Measurements from ENCODE around the gene ZNF727. TPM values are rescaled to one million over a fixed set of nuclear protein-coding genes. Genes with fewer than 3 reads are reported as not detected.
"Not testable (repeated sequence)": the region's sequence is repeated elsewhere in the genome, so short reads cannot be mapped to it uniquely, and the experiment has no call there.

The ZNF727 gene
- total RNA-seq = 0.48 TPM

DNA sequence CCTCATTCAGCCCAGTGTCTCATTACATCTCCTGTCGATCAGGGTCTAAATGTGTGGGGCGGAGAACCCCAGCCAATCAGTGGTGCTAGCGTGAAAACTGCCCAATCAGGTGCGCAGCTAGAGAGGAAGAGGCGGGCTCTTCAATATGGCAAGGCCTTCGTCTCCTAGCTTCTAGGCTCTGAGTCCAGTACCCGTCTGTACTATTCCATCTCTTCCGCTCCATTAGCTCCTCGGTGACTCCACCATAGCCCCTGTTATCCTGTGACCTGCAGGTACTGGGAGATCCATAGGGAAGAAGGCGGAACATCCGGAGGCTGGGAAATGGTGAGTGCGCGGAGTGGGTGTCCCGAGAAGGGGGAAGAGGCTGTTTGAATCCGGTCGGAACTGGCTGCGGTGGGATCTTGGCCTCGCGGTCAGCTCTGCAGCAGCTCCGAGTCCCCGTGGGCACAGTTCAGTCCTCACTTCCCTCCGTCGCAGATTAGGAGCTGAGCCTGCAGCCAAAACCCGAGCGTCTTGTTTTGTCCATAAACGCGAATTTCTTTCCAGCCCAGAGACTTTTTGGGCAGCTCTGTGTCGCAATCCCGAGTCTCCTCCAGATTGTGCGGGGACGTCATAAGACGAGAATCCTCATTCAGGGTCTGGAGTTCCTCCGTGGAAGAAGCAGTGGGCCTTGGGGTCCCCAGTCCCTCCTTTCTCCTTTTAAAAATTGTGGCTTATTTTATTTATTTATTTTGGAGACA, at the start of gene ZNF727:
Gene ZNF727, plus strand, starts transcription at position 134 of the 740 bp plus-strand sequence. Its CDS starts 188 bp downstream, at position 322.
- ATAC-seq = peak; percentile 80

DNA sequence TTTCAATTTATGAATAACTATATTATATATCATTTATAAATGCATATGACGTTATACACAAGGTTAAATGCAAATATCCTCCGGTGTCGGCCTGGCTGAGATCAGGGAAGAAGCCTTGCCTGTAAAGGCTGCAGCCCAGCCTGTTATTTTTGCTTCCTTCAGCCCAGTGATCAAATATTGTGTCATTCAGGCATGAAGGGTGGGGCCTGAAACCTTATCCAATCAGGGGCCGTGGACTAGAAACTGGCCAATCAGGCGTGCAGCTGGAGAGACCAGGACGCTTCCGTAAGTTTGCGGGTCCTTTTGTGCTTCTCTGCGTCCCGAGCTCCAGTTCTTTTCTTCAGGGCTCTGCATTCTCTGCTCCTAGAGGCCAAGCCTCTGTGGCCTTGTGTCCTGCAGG, 46.7 kb upstream of the ZNF727 start, which contains the start of gene ZNF722:
Gene ZNF722, plus strand, starts transcription at position 301 of the 400 bp plus-strand sequence. CDS start 113 bp downstream, outside the sequence.
- no peak for ATAC-seq

- ATAC-seq = not testable (repeated sequence)
Observed at GRCh38 chr7:64015496-64015895, 29.7 kb upstream of the ZNF727 start.

DNA sequence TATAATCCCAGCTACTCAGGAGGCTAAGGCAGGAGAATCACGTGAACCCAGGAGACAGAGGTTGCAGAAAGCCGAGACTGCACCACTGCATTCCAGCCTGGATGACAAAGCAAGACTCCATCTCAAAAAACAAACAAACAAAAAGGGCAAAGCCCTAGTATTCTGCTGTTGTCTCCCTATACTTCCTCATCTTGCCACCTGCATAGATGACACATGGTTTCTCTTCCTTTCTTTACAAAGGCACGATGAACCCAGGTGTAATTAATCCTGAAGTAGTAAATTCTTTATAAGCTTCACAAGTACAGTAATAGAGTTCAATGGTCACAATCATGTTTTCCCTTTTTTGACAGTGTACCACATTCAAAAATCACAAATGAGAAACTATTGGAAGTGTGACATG, 9.8 kb upstream of the ZNF727 start:
- ATAC-seq = no peak

DNA sequence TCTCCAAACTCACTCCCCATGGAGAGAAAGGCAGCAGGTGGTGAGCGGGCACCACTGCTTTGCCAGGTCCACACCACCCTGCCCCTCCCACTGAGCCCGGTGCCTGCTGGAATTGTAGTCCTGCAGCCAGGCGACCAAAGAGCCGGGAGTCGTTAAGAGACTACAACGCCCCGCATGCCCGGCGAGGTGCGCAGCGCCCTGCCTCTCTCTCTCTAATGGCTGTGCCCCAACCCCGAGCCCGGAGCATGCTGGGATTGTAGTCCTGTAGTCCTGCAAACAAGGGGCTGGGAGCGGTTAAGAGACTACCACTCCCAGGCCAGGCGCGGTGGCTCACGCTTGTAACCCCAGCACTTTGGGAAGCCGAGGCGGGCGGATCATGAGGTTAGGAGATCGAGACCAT, 8.1 kb upstream of the ZNF727 start:
- no peak for ATAC-seq

- ATAC-seq = no peak
Observed at GRCh38 chr7:64046041-64046389, 781 bp downstream of the ZNF727 start.

- ATAC-seq = not testable (repeated sequence)
Observed at GRCh38 chr7:64077837-64078698, 32.8 kb downstream of the ZNF727 start.

DNA sequence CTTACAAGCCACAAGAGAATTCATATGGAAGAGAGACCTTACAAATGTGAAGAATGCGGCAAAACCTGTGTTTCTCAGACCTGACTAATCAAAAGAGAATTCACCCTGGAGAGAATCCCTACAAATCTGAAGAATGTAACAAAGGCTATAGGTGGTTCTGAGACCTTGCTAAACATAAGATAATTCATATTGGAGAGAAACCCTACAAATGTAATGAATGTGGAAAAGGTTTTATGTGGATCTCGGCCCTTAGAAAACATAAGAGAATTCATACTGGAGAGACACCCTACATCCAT, 33.4 kb downstream of the ZNF727 start:
- ATAC-seq = no peak

GRCh38 chr7:64087501-64087900, 42.3 kb downstream of the ZNF727 start:
- no peak for ATAC-seq

DNA sequence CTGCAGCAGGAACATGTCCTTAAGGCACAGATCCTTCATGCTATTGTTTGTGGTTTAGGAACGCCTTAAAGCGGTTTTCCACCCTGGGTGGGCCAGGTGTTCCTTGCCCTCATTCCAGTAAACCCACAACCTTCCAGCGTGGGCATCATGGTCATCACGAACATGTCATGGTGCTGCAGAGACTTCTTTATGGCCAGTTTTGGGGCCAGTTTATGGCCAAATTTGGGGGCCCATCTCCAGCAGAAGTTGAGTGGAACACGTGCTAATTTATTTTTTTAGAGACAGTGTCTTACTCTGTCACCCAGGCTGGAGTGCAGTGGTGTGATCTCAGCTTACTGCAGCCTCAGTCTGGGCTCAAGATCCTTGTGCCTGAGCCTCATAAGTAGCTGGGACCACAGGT, 43.6 kb downstream of the ZNF727 start:
- ATAC-seq = not testable (repeated sequence)

Other genes starting within 250 kb of the ZNF727 start
- not detected for gene ZNF722, start 46.6 kb upstream of the ZNF727 start, total RNA-seq
- not detected for gene ZNF735, start 161.8 kb downstream of the ZNF727 start, total RNA-seq
- gene ZNF679, start 183.0 kb downstream of the ZNF727 start, total RNA-seq = not detected

Measured in esophagus mucosa (tissue), 1 donor.